ENCODE measurements around the gene WDR19.

The WDR19 gene

GRCh38 chr4:39330353-39330752 is 148.0 kb downstream of the WDR19 start:
- TF ChIP-seq CTCF (IDR thresholded peaks at IDR 0.05; ENCODE audit: low read depth, low read length, missing control alignments), result no peak
- Histone ChIP-seq H3K27ac (no peak overlapping the region), H3K4me3 (ENCODE audit: low read depth, low read length) (no peak overlapping the region), H3K36me3 (replicated peaks) (no peaks in the 10 kb centered on the region), H3K27me3 (replicated peaks) (no peaks in the 10 kb centered on the region)
- DNase-seq, result no peak
- in situ Hi-C loops (cut with HindIII; ENCODE audit: low pct_ligation_motif_present, low sequenced_read_pairs), result no loop called here

GRCh38 chr4:39331191-39331590 is 148.9 kb downstream of the WDR19 start:
- DNase-seq, result no peak
- no peak for TF ChIP-seq CTCF (IDR thresholded peaks at IDR 0.05; ENCODE audit: low read depth, low read length, missing control alignments)
- Histone ChIP-seq H3K27me3 (replicated peaks) (no peaks in the 10 kb centered on the region), H3K4me3 (ENCODE audit: low read depth, low read length) (no peak overlapping the region), H3K36me3 (replicated peaks) (no peaks in the 10 kb centered on the region), H3K27ac (no peak overlapping the region)
- in situ Hi-C loops (cut with HindIII; ENCODE audit: low pct_ligation_motif_present, low sequenced_read_pairs), result no loop called here

Measured in brain microvascular endothelial cell (primary cell).